ENCODE measurements around the gene WASHC4. TPM values are rescaled to one million over a fixed set of nuclear protein-coding genes. Genes with fewer than 3 reads are reported as not detected.

WASHC4 gene
- total and polyA plus RNA-seq, 2 experiments from 2014 or later: 18.5 to 24.1 TPM

DNA sequence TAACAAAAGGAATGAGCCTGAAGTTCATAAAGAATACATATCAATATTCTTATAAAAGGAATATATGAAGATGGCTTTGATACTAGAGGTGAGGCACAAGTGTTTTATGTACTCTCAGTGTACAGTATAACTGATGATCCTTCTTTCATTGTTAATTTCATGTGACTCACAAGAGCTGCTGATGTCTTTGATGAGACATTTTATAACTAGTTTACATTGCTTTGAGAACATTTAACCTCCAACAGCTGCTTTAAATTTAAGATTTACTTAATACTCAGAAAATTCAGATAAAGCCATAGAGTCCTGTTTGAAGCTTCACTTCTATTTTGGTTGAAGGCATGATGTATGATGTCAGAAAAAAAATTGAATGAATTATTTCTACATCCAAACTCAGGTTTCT is 59.8 kb downstream of the WASHC4 start:
- TF ChIP-seq, protein P1, sequence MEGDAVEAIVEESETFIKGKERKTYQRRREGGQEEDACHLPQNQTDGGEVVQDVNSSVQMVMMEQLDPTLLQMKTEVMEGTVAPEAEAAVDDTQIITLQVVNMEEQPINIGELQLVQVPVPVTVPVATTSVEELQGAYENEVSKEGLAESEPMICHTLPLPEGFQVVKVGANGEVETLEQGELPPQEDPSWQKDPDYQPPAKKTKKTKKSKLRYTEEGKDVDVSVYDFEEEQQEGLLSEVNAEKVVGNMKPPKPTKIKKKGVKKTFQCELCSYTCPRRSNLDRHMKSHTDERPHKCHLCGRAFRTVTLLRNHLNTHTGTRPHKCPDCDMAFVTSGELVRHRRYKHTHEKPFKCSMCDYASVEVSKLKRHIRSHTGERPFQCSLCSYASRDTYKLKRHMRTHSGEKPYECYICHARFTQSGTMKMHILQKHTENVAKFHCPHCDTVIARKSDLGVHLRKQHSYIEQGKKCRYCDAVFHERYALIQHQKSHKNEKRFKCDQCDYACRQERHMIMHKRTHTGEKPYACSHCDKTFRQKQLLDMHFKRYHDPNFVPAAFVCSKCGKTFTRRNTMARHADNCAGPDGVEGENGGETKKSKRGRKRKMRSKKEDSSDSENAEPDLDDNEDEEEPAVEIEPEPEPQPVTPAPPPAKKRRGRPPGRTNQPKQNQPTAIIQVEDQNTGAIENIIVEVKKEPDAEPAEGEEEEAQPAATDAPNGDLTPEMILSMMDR (IDR thresholded peaks at IDR 0.05; ENCODE audit: low read depth, low read length): no peak
- no peak for DNase-seq (ENCODE audit: low read depth in 1 of 2, low spot score in 1 of 2)
- H3K27ac ChIP-seq: no peak overlapping the region
- H3K36me3 ChIP-seq: peaks cover 40% of the 10 kb centered on the region
- H3K9me3 ChIP-seq (ENCODE audit: low read depth): no peaks in the 10 kb centered on the region
- H3K27me3 ChIP-seq: no peaks in the 10 kb centered on the region
- peaks cover 3% of the 10 kb centered on the region for H3K4me1 ChIP-seq (ENCODE audit: low read depth)
- no peak overlapping the region for H3K4me3 ChIP-seq

DNA sequence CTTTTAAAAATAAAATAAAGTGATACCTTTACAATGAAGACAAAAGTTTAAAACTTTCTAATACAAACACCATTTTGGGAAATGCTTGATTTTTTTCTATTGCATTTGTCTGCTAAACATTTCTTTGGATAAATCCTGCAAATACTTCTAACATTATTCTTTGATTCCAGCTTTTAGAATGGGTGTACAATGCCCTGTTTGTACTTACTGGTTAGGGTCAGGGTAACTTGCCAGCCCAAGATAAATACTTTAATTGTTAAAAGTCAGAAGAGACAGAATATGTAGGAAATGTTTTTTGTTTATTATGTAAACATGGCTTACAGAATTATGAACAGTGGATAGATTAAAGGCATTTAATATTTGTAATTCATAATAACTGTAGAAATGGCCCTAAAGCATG is 60.5 kb downstream of the WASHC4 start:
- peaks cover 3% of the 10 kb centered on the region for H3K4me1 ChIP-seq (ENCODE audit: low read depth)
- H3K36me3 ChIP-seq: peaks cover 40% of the 10 kb centered on the region
- TF ChIP-seq, protein P1 (IDR thresholded peaks at IDR 0.05; ENCODE audit: low read depth, low read length): no peak
- H3K27me3 ChIP-seq: no peaks in the 10 kb centered on the region
- H3K4me3 ChIP-seq: no peak overlapping the region
- DNase-seq (ENCODE audit: low read depth in 1 of 2, low spot score in 1 of 2): no peak
- H3K27ac ChIP-seq: no peak overlapping the region
- H3K9me3 ChIP-seq (ENCODE audit: low read depth): no peaks in the 10 kb centered on the region

DNA sequence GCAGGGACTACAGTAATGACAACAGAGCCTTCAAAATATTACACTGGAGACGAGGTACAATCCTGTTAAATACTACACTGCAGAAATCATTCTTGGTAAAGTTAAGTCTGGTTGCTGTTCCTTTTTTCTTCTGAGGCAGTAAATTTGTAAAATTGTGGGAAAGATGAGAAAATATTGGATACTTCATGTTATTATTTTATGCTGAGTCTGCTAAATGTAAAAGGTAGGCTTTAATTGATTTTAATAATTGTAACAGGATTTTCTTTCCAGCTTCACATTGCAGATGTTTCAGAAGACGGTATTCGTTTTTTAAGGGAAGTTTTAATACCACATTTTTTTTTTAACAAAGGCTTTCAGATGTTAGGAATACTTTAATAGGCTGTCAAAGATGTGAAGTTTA is 62.6 kb downstream of the WASHC4 start:
- H3K27ac ChIP-seq: no peak overlapping the region
- peaks cover 3% of the 10 kb centered on the region for H3K4me1 ChIP-seq (ENCODE audit: low read depth)
- no peaks in the 10 kb centered on the region for H3K27me3 ChIP-seq
- DNase-seq (ENCODE audit: low read depth in 1 of 2, low spot score in 1 of 2): no peak
- H3K4me3 ChIP-seq: no peak overlapping the region
- no peaks in the 10 kb centered on the region for H3K9me3 ChIP-seq (ENCODE audit: low read depth)
- TF ChIP-seq, protein P1 (IDR thresholded peaks at IDR 0.05; ENCODE audit: low read depth, low read length): no peak
- peaks cover 43% of the 10 kb centered on the region for H3K36me3 ChIP-seq

DNA sequence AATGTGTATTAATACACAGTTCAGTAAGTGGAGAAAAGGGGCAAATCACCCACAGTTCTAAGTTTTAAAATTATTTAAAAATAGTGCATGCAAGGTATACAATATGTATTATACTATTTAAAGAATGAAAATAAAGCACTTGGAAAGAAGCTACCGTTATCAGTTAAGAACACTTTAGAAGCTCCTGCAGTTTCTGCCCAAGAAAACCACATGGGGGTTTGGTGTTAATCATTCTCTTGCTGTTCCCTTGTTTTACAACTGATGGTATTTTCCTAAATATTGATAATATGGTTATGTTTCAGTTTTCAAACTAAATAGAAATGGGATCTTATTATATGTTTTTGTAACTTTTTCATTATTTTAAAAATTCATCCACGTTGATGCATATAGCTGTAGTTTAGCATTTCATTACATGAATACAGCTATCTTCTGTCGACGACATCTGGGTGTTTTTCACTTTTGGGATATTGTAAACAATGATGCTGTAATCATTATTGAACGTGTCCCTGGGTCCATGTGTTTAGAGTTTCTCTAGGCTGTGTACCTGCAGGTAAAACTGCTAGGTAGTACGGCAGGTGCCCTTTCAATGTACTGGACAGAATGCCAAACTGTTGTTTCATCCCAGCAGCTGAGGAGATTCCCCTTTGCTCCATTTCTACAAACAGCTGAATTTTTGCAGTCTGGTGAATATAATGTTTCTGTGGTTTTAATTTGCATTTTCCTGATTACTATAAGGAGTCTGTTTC is 64.3 kb downstream of the WASHC4 start:
- H3K4me1 ChIP-seq (ENCODE audit: low read depth): peaks cover 3% of the 10 kb centered on the region
- H3K36me3 ChIP-seq: peaks cover 39% of the 10 kb centered on the region
- TF ChIP-seq, protein P1 (IDR thresholded peaks at IDR 0.05; ENCODE audit: low read depth, low read length): no peak
- no peak overlapping the region for H3K4me3 ChIP-seq
- peak overlapping the region; percentile 19 for H3K27ac ChIP-seq
- no peak for DNase-seq (ENCODE audit: low read depth in 1 of 2, low spot score in 1 of 2)
- H3K27me3 ChIP-seq: no peaks in the 10 kb centered on the region
- no peaks in the 10 kb centered on the region for H3K9me3 ChIP-seq (ENCODE audit: low read depth)

DNA sequence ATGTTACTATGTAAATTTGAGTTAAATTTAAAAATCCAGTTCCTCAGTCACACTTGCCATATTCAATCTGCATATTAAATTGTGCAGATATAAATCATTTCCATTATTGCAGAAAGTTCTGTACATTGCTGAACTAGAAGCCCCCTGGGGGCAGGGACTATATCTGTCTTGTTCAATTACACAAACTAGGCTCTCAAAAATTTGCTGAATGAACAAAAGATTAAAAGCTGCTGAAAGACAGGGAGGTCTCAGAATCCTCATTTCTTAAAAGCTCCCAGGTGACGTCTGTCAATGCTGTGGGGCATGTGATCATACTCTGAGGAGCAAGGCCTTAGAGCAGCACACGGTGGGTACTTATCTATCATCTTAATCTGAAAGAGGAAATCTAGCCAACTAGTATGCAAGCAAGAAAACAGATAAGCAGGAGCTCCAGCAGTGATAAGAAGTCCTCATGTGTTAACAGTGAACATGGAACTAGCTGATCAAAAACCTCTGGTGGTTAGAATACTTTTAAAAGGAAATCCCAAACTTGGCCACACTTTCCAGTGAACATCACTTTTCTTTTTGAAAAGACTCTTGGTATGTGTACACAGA is 68.0 kb downstream of the WASHC4 start:
- TF ChIP-seq, protein P1 (IDR thresholded peaks at IDR 0.05; ENCODE audit: low read depth, low read length): no peak
- peaks cover 19% of the 10 kb centered on the region for H3K36me3 ChIP-seq
- peak overlapping the region; percentile 27 for H3K27ac ChIP-seq
- no peaks in the 10 kb centered on the region for H3K9me3 ChIP-seq (ENCODE audit: low read depth)
- no peak for DNase-seq (ENCODE audit: low read depth in 1 of 2, low spot score in 1 of 2)
- H3K27me3 ChIP-seq: no peaks in the 10 kb centered on the region
- H3K4me1 ChIP-seq (ENCODE audit: low read depth): peaks cover 3% of the 10 kb centered on the region
- H3K4me3 ChIP-seq: no peak overlapping the region
